ENCODE measurements around the gene ZNF678. TPM values are rescaled to one million over a fixed set of nuclear protein-coding genes. Genes with fewer than 3 reads are reported as not detected.

ZNF678 gene
- total RNA-seq, 1 donor from 2014 or later = 12.1 TPM

DNA sequence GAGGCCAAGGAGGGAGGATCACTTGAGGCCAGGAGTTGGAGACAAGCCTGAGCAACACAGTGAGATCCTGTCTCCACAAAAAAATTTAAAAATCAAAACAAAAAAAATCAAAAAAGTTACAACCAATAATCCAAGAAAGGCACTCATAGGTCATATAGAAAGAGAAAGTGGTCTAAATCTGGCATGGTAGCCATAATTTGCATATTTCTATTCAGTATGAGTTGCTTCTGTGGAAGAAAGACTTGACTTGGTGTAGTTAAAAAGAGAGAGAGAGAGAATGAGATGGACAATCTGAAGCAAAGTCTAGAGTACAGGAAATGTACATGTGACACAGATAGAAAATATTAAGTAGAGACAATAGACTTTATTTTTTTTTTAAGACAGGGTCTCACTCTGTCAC is 149.3 kb downstream of the ZNF678 start:
- no peak for DNase-seq (ENCODE audit: low read depth in 2 of 2)

- no peak for DNase-seq (ENCODE audit: low read depth in 2 of 2)
Observed at GRCh38 chr1:227718932-227719331, 155.6 kb downstream of the ZNF678 start.

- no peak for DNase-seq (ENCODE audit: low read depth in 2 of 2)
Observed at GRCh38 chr1:227723474-227723873, 160.1 kb downstream of the ZNF678 start.

GRCh38 chr1:227725046-227725445 is 161.7 kb downstream of the ZNF678 start:
- no peak for DNase-seq (ENCODE audit: low read depth in 2 of 2)

GRCh38 chr1:227726318-227726717 is 163.0 kb downstream of the ZNF678 start:
- no peak for DNase-seq (ENCODE audit: low read depth in 2 of 2)

Other genes starting within 250 kb of the ZNF678 start
- 51.6 and 79.2 TPM in 2 replicates for gene CDC42BPA, start 245.1 kb upstream of the ZNF678 start, total RNA-seq
- 16.1 and 21.0 TPM in 2 replicates for gene JMJD4, start 171.7 kb downstream of the ZNF678 start, total RNA-seq
- gene SNAP47, start 171.9 kb downstream of the ZNF678 start, total RNA-seq = 25.3 and 28.0 TPM in 2 replicates

Data from lung microvascular endothelial cell (primary cell).